Right lung (tissue), 5 donors: ENCODE measurements around the gene NEFH. TPM values are rescaled to one million over a fixed set of nuclear protein-coding genes. Genes with fewer than 3 reads are reported as not detected.
"Not testable (repeated sequence)": the region's sequence is repeated elsewhere in the genome, so short reads cannot be mapped to it uniquely, and the experiment has no call there.

Experiments
- DNase-seq, 2 donors: peaks; one replicate each; pipeline ENCODE4 v3.0.0-alpha.2; 2013
- polyA plus RNA-seq, 5 donors: library from polyadenylated mRNA; unstranded; fragments of 120-200 nt; gene quantifications; one replicate each; pipeline versions ENCODE4 v1.2.1 to v1.2.3, GENCODE V29; 2013; ENCODE audit warnings: inconsistent platforms in 1 of 5, low replicate concordance in 1 of 5; ENCODE audit not compliant: insufficient read length in 5 of 5, insufficient read depth in 1 of 5

NEFH gene
- polyA plus RNA-seq, 5 donors = 3.5 to 5.6 (median 4.5) TPM

DNA sequence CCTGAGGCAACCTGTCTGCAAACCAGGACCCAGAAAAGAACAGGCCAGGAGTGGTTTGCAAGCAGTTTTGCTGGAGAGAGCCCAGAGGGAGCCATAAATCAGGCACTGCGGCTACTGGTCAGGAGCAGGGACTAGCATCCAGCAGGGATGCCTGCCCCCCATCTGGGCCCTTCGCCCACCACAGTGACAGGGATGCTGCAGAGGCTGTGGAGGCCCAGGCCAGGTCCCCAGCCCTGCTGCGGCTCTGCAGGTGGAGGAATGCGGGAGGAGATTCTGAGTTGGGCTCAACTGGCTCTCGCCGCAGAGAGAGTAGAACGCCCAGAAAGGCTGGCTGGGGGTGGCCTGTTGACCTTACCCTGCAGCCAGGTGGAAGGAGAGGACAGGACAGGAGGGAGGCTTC, 16.4 kb upstream of the NEFH start:
- DNase-seq = no peak

DNA sequence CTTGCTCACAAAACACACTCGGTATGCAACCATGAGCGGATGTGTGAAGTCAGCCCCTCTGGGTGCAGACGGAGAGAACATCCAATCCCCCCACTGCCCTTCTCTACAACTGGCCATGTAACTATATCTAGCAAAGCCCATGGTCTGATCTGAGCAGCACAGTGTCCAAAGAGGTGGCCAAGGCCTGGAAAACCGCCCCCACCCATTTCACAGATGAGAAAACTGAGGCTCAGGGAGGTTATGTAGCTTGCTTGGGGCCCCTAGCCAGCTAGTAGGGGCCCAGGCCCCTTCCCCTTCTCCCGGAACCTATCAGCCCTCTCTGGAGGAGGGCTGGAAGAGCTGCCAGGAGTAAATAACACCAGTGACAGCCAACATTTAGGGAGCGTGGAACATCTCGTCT, 15.4 kb upstream of the NEFH start:
- DNase-seq = no peak

DNA sequence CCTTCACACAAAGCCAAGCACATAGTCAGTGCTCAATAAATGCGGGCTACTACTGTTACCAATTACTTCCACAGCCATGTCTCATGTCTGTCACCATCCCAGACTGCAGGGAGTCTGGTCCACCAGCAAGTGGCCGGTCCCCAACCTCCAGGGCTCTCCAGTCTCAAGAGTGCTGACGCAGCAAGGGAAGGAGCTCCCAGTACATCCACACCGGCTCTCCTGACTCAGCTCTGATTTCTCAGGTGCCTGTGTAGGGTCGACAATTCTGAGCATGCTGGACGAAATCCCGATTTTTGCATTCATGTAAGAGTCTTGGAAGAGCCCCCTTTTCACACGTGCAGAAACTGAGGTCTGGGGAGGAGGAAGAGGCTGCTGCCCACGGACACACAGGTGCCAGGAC, 10.3 kb upstream of the NEFH start:
- no peak for DNase-seq

DNA sequence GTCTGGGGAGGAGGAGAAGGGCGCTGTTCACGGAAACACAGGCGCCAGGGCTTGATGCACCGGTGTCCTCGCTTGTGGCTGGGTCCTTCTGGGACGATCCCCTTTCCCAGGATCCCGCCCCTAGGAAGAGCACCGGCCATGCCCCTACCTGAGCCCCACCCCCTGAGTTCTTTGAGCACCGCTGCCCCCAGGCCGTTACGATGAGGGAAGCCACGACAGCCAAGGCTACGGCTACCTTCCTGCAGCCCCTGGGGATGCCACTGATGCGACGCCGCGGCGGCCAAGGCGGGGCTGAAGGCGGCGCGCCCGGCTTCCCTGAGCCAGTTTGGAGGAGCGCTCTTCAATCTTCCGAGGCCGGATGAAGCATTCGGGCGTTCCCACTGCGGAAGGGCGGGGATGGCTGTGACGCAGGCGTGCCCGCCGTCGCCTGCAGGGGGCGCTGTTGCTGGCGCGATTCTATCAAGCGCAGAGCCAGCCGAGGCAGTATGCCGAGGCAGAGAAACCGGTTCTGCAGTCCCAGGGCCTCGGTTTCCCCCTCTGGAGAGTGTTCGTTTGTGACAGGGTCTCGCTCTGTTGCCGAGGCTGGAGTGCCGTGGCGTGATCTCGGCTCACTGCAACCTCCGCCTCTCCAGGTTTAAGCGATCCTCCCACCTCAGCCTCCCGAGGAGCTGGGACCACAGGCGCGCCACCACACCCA, 9.7 kb upstream of the NEFH start:
- DNase-seq = peak in 1 of 2 donors; percentile 40

DNA sequence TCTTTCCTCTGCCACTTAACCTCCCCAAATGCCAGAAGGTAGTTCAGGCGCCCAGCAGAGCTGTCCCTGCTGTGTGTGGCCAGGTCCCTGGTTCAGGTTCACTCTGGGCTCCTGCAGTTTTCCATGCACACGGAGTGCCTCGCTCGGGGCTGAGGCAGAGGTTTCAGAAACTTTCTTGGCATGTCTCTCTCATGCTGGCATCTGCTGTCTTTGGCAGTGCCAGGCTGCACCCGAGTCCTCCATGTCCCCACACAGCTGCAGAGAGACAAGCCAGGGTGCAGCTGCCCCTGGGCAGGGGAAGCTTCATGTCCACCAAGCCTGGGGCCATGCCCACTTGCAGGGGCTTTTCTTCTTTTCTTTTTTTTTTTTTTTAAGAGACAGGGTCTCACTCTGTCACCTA, 7.0 kb upstream of the NEFH start:
- DNase-seq = no peak

DNA sequence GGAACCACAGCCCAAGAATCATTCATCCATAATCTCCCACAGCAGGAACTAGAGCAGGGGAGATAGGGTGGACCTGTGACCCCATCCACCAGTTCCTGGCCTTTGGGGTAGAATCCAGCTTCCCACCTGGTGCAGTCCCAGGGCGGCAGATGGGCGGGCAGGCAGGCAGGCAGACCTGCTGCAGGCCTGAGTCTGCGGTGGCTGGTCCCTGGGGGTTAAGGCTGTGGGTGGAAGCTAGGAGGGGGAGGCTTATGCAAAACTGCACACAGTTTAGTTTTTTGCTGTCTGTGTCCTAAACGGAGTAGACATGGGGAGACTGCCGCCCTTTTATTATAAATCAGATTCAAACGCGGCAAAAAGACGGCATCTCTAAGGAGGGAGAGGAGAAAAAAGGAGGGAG, 4.5 kb upstream of the NEFH start:
- DNase-seq = no peak

DNA sequence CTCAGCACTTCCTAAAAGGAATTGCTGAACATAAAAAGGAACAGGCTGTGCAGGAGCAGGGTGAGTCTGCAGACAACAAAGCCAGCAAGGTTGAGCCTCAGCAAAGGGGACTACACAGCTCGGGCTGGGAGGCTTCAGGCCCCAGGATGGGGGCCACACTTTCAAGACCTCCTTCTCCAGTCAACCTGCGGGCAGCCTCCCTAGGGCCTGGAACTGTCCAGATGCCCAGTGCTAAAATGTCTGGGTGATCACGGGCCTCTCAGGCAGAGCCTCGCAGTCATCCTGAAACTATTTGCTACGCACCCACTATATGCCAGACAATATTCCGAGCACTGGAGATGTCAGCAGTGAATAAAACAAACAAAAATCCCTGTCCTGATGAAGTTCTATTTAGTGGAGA, 3.9 kb upstream of the NEFH start:
- no peak for DNase-seq

DNA sequence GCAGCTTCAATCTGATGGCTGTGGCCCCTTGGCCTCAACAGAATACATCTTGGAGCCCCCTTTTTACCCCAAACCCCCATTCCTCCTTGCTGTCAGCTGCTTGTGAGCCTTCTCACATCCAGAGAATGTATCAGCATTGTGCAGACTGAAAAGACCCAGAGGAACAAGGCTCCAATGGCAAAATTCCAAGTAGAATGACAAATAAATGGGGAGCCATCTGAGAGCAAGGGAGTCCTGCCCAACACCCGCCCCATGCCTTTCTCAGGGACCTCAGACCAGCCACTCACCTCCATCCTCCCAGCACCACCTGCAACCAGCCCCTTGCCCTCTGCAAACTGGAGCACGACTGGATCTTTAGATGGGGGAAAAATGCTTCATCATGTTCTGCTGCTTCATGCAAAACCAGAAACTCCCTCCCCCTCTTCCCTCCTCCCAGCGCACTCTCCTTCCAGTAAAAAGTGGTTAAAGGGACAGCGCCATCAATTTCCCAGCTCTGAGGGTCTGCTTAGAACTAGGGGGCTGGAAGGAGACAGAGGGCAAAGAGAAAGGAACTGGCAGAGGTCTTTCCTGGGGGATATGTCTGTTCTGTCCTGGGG, 2.2 kb upstream of the NEFH start:
- no peak for DNase-seq

DNA sequence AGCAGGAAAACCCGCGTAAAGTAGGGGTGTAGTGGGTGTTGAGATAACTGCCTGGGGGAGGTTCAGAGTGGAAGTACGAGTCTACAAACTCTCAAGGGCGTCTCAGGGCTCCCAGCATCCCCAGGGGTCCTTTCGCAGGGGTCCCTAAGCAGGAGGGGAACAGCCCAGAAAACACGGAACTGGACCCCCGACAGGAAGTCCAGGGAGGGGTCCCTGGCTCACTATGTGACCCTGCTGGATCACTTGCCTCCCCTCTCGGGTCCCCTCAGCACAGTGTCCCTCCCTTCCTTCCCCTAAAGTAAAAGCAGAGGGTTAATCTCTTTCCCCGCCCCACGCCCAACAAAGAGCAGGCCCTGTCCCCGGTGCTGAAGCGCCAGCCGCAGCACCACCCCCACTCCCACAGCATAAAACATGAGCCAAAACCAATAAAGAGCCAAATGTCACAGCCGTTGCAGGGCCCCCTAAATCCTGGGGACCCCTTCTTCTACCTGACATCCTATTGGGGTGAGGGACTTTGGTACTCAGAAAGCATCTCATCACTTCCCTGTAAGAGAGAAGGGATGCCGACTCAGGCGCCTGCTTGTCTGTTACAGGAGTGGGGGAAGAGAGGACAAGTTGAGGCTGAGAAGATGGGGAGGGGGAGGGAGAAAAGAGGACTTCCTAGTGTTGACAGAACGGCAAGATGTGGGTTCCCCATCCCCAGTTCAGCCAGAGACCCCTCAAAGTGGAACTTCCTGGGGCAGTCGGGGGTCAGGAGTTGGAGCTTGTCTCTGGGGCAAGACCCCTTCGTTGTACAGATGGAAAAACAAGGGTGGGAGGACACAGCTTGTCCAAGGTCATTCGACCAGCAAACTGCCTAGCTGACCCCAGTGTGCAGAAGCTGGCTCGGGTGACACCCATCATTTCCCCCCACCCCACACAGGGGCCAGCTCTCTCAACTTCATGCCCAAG, 1.4 kb upstream of the NEFH start:
- no peak for DNase-seq

DNA sequence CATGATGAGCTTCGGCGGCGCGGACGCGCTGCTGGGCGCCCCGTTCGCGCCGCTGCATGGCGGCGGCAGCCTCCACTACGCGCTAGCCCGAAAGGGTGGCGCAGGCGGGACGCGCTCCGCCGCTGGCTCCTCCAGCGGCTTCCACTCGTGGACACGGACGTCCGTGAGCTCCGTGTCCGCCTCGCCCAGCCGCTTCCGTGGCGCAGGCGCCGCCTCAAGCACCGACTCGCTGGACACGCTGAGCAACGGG, 169 bp downstream of the NEFH start:
- no peak for DNase-seq

DNA sequence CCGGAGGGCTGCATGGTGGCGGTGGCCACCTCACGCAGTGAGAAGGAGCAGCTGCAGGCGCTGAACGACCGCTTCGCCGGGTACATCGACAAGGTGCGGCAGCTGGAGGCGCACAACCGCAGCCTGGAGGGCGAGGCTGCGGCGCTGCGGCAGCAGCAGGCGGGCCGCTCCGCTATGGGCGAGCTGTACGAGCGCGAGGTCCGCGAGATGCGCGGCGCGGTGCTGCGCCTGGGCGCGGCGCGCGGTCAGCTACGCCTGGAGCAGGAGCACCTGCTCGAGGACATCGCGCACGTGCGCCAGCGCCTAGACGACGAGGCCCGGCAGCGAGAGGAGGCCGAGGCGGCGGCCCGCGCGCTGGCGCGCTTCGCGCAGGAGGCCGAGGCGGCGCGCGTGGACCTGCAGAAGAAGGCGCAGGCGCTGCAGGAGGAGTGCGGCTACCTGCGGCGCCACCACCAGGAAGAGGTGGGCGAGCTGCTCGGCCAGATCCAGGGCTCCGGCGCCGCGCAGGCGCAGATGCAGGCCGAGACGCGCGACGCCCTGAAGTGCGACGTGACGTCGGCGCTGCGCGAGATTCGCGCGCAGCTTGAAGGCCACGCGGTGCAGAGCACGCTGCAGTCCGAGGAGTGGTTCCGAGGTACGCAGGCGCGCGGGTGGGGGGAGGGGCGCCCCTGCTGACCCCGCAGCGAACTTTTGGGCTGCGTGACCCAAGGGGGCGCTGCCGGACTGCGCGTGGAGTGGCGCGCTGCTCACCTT, 670 bp downstream of the NEFH start:
- DNase-seq = peak; percentile 60 to 62

DNA sequence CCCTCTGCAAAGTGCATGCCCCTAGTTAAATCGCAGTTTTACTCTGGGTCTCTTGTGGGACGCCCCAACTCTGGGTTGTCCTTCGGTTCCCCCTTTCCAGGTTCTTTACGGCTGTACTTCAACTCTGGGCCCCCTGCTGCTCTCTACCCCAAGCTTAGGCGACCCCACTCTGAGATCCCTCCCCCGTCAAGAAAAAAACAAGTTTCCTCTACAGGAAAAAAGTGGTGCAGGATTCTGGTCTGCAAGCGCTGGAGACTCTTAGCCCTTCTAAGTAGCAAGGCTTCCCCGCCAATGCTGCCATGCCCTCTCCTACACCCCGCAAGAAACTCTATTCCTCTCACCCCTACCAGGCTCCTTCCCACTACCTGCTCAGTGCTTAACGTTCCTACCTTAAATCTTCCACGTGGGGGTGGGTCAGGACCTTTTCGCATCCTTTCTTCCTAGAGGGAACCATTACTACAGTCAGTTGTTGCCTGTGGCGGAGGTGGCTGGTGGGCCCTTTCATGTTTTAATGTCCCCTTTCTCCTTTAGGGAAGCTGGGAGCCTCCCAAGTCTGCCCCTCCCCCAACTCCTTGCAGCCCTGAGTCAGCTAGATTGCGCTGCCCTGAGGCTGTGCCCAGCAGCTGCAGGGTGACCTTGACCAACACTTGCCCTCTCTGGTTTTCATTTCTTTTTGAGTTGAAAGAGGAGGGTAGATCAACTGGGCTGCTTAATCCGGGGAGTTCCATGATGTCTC, 1.4 kb downstream of the NEFH start:
- DNase-seq = no peak

DNA sequence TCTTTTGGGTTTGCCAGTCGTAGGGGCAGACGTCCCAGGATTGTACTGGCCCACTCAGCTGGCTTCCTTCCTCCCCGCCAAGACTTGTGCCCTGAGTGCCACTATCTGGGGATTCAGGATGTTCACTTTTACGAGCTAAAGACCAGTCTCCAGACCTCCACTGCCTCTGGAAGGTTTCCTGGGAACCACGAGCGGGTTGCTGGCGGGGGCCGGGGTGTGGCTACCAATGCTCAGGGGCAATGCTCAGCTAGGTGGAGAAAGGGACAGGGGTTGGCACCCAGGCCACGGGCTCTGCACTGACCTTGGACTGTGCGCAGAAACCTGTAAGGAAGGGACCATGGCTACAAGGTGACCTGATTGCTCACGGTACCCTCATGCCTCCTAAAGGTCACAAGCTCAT, 2.2 kb downstream of the NEFH start:
- DNase-seq = no peak

DNA sequence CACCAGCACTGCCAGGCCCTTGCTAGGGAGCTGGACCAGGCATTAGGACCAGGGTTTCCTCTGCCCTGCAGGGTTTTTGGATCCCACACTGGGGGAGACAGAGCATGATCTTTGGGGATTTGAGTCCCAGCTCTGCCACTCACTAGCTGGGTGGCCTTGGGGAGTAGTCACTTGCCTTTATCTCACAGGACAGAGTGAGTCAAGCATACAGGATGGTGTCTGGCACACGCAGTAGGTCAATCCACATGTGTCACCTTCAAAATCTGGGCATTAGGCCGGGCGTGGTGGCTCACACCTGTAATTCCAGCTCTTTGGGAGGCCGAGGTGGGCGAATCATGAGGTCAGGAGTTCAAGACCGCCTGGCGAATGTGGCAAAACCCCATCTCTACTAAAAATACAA, 2.7 kb downstream of the NEFH start:
- no peak for DNase-seq

DNA sequence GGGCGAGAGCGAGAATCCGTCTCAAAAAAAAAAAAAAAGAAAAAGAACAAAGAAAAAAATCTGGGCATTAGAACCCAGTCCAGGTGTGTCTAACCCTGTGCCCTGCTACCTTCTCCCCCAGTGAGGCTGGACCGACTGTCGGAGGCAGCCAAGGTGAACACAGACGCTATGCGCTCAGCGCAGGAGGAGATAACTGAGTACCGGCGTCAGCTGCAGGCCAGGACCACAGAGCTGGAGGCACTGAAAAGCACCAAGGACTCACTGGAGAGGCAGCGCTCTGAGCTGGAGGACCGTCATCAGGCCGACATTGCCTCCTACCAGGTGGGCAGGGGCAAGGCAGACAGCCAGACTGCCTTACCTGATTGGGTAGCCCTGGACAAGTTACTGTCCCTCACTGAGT, 3.2 kb downstream of the NEFH start:
- no peak for DNase-seq

DNA sequence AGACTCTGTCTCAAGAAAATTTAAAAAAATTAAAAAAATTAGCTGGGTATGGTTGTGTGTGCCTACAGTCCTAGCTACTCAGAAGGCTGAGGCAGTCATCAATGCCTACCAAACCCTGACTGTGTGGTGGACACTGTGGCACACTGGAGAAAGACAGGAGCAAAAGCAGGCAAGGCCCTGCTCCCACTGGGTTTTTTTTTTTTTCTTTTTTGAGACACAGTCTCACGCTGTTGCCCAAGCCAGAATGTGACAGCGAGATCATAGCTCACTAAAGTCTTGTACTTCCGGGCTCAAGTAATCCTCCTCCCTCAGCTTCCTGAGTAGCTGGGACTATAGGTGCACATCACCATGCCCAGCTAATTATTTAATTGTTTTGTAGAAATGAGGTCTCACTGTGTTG, 4.6 kb downstream of the NEFH start:
- DNase-seq = no peak

DNA sequence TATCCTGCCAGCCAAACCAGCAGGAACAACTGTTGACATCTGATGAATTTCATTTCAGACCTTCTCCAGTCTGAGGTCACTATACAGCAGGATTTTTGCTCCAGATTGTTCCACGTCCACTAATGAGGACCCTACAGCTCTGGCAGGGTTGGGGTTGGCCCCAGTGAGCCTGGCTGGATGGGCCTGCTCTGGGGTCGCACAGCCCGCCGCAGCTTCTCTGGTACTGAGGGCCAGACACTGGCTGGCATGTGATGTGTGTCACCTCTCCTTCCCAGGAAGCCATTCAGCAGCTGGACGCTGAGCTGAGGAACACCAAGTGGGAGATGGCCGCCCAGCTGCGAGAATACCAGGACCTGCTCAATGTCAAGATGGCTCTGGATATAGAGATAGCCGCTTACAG, 5.4 kb downstream of the NEFH start:
- DNase-seq = no peak

DNA sequence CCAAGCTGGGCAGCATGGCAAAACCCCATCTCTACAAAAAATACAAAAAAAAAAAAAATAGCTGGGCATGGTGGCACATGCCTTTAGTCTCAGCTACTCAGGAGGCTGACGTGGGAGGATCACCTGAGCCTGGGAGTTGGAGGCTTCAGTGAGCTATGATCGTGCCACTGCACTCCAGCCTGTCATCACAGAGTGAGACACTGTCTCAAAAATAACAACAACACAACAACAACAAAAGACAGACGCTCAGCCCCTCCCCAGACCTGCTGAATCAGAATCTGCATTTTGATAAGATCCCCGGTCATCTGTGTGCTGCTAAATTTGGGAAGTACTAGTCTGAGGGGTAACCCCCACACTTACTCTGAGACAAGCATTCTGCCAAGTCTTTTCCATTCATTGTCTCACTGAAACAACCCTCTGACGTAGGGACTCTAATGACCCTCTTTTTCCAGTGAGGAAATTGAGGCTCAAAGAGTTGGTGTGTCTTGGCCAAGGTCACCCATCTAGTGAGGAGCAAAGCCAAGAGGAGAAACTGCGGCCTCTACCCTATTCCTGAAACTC, 7.5 kb downstream of the NEFH start:
- DNase-seq = no peak

DNA sequence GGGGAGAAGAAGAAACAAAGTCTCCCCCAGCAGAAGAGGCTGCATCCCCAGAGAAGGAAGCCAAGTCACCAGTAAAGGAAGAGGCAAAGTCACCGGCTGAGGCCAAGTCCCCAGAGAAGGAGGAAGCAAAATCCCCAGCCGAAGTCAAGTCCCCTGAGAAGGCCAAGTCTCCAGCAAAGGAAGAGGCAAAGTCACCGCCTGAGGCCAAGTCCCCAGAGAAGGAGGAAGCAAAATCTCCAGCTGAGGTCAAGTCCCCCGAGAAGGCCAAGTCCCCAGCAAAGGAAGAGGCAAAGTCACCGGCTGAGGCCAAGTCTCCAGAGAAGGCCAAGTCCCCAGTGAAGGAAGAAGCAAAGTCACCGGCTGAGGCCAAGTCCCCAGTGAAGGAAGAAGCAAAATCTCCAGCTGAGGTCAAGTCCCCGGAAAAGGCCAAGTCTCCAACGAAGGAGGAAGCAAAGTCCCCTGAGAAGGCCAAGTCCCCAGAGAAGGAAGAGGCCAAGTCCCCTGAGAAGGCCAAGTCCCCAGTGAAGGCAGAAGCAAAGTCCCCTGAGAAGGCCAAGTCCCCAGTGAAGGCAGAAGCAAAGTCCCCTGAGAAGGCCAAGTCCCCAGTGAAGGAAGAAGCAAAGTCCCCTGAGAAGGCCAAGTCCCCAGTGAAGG, 9.2 kb downstream of the NEFH start:
- DNase-seq = not testable (repeated sequence)

DNA sequence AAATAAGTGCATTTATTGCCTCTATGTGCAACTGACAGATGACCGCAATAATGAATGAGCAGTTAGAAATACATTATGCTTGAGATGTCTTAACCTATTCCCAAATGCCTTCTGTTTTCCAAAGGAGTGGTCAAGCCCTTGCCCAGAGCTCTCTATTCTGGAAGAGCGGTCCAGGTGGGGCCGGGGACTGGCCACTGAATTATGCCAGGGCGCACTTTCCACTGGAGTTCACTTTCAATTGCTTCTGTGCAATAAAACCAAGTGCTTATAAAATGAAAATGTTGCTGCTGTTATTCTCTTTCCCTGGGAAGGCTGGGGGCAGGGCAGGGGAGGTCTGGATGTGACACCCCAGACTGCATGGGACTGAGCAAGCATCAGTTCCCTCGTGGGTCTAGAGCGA, 11.0 kb downstream of the NEFH start:
- DNase-seq = no peak

DNA sequence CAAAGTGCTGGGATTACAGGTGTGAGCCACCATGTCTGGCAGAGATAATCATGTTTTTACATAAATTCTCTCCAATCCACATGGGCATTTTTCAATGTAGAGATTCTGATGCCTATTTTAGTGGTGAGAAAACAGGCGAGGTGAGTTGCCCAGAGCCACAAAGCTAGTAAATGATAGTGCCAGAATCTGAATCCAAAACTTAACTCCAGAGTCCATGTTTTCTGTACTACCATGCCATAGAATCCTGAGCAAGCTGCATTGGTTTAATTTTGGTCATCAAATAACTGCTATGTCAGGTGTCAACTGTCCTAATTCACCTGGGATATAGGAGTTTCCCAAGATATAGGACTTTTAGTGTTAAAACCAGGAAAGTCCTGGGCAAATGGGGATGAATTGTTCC, 13.6 kb downstream of the NEFH start:
- DNase-seq = no peak
